Breast epithelium (tissue), 3 donors: Measurements from ENCODE around the gene CLMP.

Experiments
- CTCF ChIP-seq, 3 donors: fragments of 450-650 bp; IDR thresholded peaks; one replicate each; pipeline ENCODE4 v1.5.1; 2016 to 2017; ENCODE audit warnings: antibody characterized with exemption in 3 of 3, mild to moderate bottlenecking in 3 of 3, moderate library complexity in 3 of 3
- POLR2A ChIP-seq: fragments of 450-650 bp; IDR thresholded peaks from one replicate; pipeline ENCODE4 v1.6.1; 2016; ENCODE audit warnings: antibody characterized with exemption, mild to moderate bottlenecking, moderate library complexity
- POLR2AphosphoS5 ChIP-seq, 3 donors: sonication (generic); formaldehyde crosslinking; IDR thresholded peaks; one replicate each; pipeline ENCODE4 v1.6.1; 2017; ENCODE audit warnings: antibody characterized with exemption in 3 of 3

DNA sequence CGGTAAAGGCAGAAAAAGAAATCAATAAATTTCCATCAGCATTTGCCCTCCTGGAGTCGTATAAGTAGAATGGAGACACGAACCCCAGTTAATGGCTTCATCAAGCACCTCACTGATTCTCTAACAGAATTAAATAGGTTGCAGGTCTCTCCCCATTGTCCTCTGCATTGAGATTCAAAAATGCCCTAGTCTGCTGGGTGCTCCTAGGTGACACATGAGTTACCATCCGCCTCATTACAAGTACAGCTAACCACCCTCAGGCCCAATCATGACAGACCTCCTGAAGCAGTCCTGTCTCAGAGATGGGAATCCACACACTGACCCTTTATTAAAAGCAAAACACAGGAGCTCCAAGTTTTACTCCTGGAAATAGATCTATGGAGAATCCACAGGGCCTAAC, 164.5 kb downstream of the CLMP start:
- TF ChIP-seq CTCF (IDR thresholded peaks at IDR 0.05) (no peak), POLR2A (no peak), POLR2AphosphoS5 (IDR thresholded peaks at IDR 0.05) (no peak)
